Osteocyte (in vitro differentiated cells): ENCODE measurements around the gene URM1. TPM values are rescaled to one million over a fixed set of nuclear protein-coding genes. Genes with fewer than 3 reads are reported as not detected.

Experiments used
- DNase-seq: peaks from one replicate; pipeline ENCODE4 v3.0.0; 2021; ENCODE audit warnings: mixed read lengths; ENCODE audit not compliant: unreplicated experiment; ENCODE audit errors: extremely low spot score
- H3K27ac Mint-ChIP-seq: one replicate; pipeline ENCODE4 v1.8.0; 2021; ENCODE audit warnings: mild to moderate bottlenecking, mixed read lengths; ENCODE audit not compliant: unreplicated experiment
- H3K27me3 Mint-ChIP-seq: one replicate; pipeline ENCODE4 v1.8.0; 2021; ENCODE audit warnings: mixed read lengths; ENCODE audit not compliant: unreplicated experiment
- H3K36me3 Mint-ChIP-seq: one replicate; pipeline ENCODE4 v1.8.0; 2021; ENCODE audit warnings: mixed read lengths; ENCODE audit not compliant: unreplicated experiment
- H3K4me1 Mint-ChIP-seq: one replicate; pipeline ENCODE4 v1.8.0; 2021; ENCODE audit warnings: mixed read lengths; ENCODE audit not compliant: unreplicated experiment
- H3K4me3 Mint-ChIP-seq: one replicate; pipeline ENCODE4 v1.8.0; 2021; ENCODE audit warnings: mild to moderate bottlenecking, moderate library complexity, mixed read lengths; ENCODE audit not compliant: unreplicated experiment
- H3K9me3 Mint-ChIP-seq: one replicate; pipeline ENCODE4 v1.8.0; 2021; ENCODE audit warnings: mixed read lengths; ENCODE audit not compliant: unreplicated experiment
- CTCF ChIP-seq: fragments of 200-600 bp; sonication (generic); IDR thresholded peaks from 2 replicates; pipeline ENCODE4 v1.5.0; 2021; ENCODE audit warnings: antibody characterized with exemption, mild to moderate bottlenecking, moderate library complexity
- total RNA-seq: library from RNA; stranded (reverse); gene quantifications from 2 replicates; pipeline ENCODE4 v1.2.1, GENCODE V29; 2021

Gene URM1
- total RNA-seq, 1 donor from 2014 or later = 62.0 TPM

GRCh38 chr9:128341435-128341849 is 29.7 kb upstream of the URM1 start:
- peak; percentile 67 for TF ChIP-seq CTCF
- no peak for DNase-seq
- H3K27ac Mint-ChIP-seq = peak overlapping the region; percentile 69
- peaks cover 6% of the 10 kb centered on the region for H3K4me1 Mint-ChIP-seq
- H3K4me3 Mint-ChIP-seq = peak overlapping the region; percentile 82
- no peaks in the 10 kb centered on the region for H3K9me3 Mint-ChIP-seq
- peaks cover 7% of the 10 kb centered on the region for H3K36me3 Mint-ChIP-seq
- no peaks in the 10 kb centered on the region for H3K27me3 Mint-ChIP-seq

- TF ChIP-seq CTCF = no peak
- Mint-ChIP-seq H3K36me3 (peaks cover 10% of the 10 kb centered on the region), H3K9me3 (no peaks in the 10 kb centered on the region), H3K4me1 (peaks cover 6% of the 10 kb centered on the region), H3K27ac (no peak overlapping the region), H3K27me3 (no peaks in the 10 kb centered on the region), H3K4me3 (no peak overlapping the region)
- no peak for DNase-seq
Measured at GRCh38 chr9:128342971-128343680, 28.0 kb upstream of the URM1 start.

GRCh38 chr9:128343855-128344254 is 27.3 kb upstream of the URM1 start:
- Mint-ChIP-seq H3K27ac (no peak overlapping the region), H3K4me1 (peaks cover 6% of the 10 kb centered on the region), H3K36me3 (peaks cover 10% of the 10 kb centered on the region), H3K4me3 (no peak overlapping the region), H3K27me3 (no peaks in the 10 kb centered on the region), H3K9me3 (no peaks in the 10 kb centered on the region)
- no peak for TF ChIP-seq CTCF
- no peak for DNase-seq

GRCh38 chr9:128344931-128345605 is 26.1 kb upstream of the URM1 start:
- no peak for DNase-seq
- Mint-ChIP-seq H3K36me3 (peaks cover 15% of the 10 kb centered on the region), H3K27ac (no peak overlapping the region), H3K9me3 (no peaks in the 10 kb centered on the region), H3K4me3 (no peak overlapping the region), H3K27me3 (no peaks in the 10 kb centered on the region), H3K4me1 (peaks cover 6% of the 10 kb centered on the region)
- TF ChIP-seq CTCF = no peak

- H3K27ac Mint-ChIP-seq = no peak overlapping the region
- H3K4me1 Mint-ChIP-seq = no peaks in the 10 kb centered on the region
- no peaks in the 10 kb centered on the region for H3K27me3 Mint-ChIP-seq
- TF ChIP-seq CTCF = no peak
- H3K36me3 Mint-ChIP-seq = peaks cover 25% of the 10 kb centered on the region
- no peaks in the 10 kb centered on the region for H3K9me3 Mint-ChIP-seq
- DNase-seq = no peak
- H3K4me3 Mint-ChIP-seq = no peak overlapping the region
Measured at GRCh38 chr9:128349125-128349524, 22.0 kb upstream of the URM1 start.
